Bone marrow (tissue), 2 donors: Measurements from ENCODE around the gene ATP1A2.
"Not testable (repeated sequence)": the region's sequence is repeated elsewhere in the genome, so short reads cannot be mapped to it uniquely, and the experiment has no call there.

Experiments
- DNase-seq, 2 donors: peaks; one replicate each; lab custom pipeline; 2025; lab: John Stamatoyannopoulos, UW

ATP1A2 gene

GRCh38 chr1:160124705-160125478 lies 9.3 kb downstream of the ATP1A2 start:
- DNase-seq, result no peak

- DNase-seq, result no peak
These were observed 10.2 kb downstream of the ATP1A2 start for GRCh38 chr1:160125746-160126145.

- DNase-seq, result not testable (repeated sequence)
These were observed 10.8 kb downstream of the ATP1A2 start for GRCh38 chr1:160126342-160126741.

GRCh38 chr1:160127381-160127780 lies 11.8 kb downstream of the ATP1A2 start:
- no peak for DNase-seq

- DNase-seq, result no peak
These were observed 12.4 kb downstream of the ATP1A2 start for GRCh38 chr1:160127865-160128523.

- DNase-seq, result no peak
These were observed 13.1 kb downstream of the ATP1A2 start for GRCh38 chr1:160128636-160129035.

- DNase-seq, result no peak
These were observed 13.5 kb downstream of the ATP1A2 start for GRCh38 chr1:160129046-160129445.

GRCh38 chr1:160129558-160129957 lies 14.0 kb downstream of the ATP1A2 start:
- no peak for DNase-seq

GRCh38 chr1:160129966-160130365 lies 14.4 kb downstream of the ATP1A2 start:
- no peak for DNase-seq

- DNase-seq, result no peak
These were observed 14.9 kb downstream of the ATP1A2 start for GRCh38 chr1:160130486-160130885.

GRCh38 chr1:160130939-160131338 lies 15.4 kb downstream of the ATP1A2 start:
- DNase-seq, result no peak

GRCh38 chr1:160131803-160132565 lies 16.4 kb downstream of the ATP1A2 start:
- DNase-seq, result no peak

GRCh38 chr1:160133990-160134770 lies 18.6 kb downstream of the ATP1A2 start:
- no peak for DNase-seq

GRCh38 chr1:160134791-160135572 lies 19.4 kb downstream of the ATP1A2 start:
- no peak for DNase-seq

GRCh38 chr1:160136121-160136925 lies 20.8 kb downstream of the ATP1A2 start:
- DNase-seq, result no peak

- DNase-seq, result no peak
These were observed 21.3 kb downstream of the ATP1A2 start for GRCh38 chr1:160136926-160137200.

- no peak for DNase-seq
These were observed 21.8 kb downstream of the ATP1A2 start for GRCh38 chr1:160137216-160137862.

- DNase-seq, result no peak
These were observed 24.3 kb downstream of the ATP1A2 start for GRCh38 chr1:160139840-160140239.

GRCh38 chr1:160143695-160144094 lies 28.1 kb downstream of the ATP1A2 start:
- DNase-seq, result peak in 1 of 2 donors; percentile 10

GRCh38 chr1:160144921-160145320 lies 29.4 kb downstream of the ATP1A2 start:
- DNase-seq, result no peak
